ENCODE results near the gene NKX6-1.

The NKX6-1 gene

GRCh38 chr4:84511703-84512102 lies 12.6 kb upstream of the NKX6-1 start (continued):
- TF ChIP-seq ZNF70 (CRISPR knock-in tag; IDR thresholded peaks at IDR 0.05): no peak

GRCh38 chr4:84507941-84508340 lies 8.8 kb upstream of the NKX6-1 start:
- ATAC-seq: no peak
- no peak for TF ChIP-seq RARB (CRISPR knock-in tag; IDR thresholded peaks at IDR 0.05)
- TF ChIP-seq TOX (CRISPR knock-in tag; IDR thresholded peaks at IDR 0.05; ENCODE audit: borderline replicate concordance): no peak
- TF ChIP-seq PPARA (CRISPR knock-in tag; IDR thresholded peaks at IDR 0.05; ENCODE audit: borderline replicate concordance): no peak
- no peak for TF ChIP-seq GLIS3 (CRISPR knock-in tag; IDR thresholded peaks at IDR 0.05)
- no peak for TF ChIP-seq TCF4 (CRISPR knock-in tag; IDR thresholded peaks at IDR 0.05; ENCODE audit: borderline replicate concordance)

GRCh38 chr4:84504821-84505220 lies 5.7 kb upstream of the NKX6-1 start:
- no peak for ATAC-seq
- TF ChIP-seq ESRRG (CRISPR knock-in tag; IDR thresholded peaks at IDR 0.05) (no peak), ISL1 (CRISPR knock-in tag; IDR thresholded peaks at IDR 0.05) (no peak), ZNF70 (CRISPR knock-in tag; IDR thresholded peaks at IDR 0.05) (no peak), ZNF565 (CRISPR knock-in tag; conservative IDR thresholded peaks at IDR 0.05; ENCODE audit: low read depth) (no peak), ZNF8 (CRISPR knock-in tag; IDR thresholded peaks at IDR 0.05) (no peak)
- TF ChIP-seq, protein P1, sequence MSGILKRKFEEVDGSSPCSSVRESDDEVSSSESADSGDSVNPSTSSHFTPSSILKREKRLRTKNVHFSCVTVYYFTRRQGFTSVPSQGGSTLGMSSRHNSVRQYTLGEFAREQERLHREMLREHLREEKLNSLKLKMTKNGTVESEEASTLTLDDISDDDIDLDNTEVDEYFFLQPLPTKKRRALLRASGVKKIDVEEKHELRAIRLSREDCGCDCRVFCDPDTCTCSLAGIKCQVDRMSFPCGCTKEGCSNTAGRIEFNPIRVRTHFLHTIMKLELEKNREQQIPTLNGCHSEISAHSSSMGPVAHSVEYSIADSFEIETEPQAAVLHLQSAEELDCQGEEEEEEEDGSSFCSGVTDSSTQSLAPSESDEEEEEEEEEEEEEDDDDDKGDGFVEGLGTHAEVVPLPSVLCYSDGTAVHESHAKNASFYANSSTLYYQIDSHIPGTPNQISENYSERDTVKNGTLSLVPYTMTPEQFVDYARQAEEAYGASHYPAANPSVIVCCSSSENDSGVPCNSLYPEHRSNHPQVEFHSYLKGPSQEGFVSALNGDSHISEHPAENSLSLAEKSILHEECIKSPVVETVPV (CRISPR knock-in tag; IDR thresholded peaks at IDR 0.05): no peak
- TF ChIP-seq, protein P2, sequence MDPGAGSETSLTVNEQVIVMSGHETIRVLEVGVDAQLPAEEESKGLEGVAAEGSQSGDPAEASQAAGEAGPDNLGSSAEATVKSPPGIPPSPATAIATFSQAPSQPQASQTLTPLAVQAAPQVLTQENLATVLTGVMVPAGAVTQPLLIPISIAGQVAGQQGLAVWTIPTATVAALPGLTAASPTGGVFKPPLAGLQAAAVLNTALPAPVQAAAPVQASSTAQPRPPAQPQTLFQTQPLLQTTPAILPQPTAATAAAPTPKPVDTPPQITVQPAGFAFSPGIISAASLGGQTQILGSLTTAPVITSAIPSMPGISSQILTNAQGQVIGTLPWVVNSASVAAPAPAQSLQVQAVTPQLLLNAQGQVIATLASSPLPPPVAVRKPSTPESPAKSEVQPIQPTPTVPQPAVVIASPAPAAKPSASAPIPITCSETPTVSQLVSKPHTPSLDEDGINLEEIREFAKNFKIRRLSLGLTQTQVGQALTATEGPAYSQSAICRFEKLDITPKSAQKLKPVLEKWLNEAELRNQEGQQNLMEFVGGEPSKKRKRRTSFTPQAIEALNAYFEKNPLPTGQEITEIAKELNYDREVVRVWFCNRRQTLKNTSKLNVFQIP (CRISPR knock-in tag; IDR thresholded peaks at IDR 0.05; ENCODE audit: borderline replicate concordance, low read depth): no peak

DNA sequence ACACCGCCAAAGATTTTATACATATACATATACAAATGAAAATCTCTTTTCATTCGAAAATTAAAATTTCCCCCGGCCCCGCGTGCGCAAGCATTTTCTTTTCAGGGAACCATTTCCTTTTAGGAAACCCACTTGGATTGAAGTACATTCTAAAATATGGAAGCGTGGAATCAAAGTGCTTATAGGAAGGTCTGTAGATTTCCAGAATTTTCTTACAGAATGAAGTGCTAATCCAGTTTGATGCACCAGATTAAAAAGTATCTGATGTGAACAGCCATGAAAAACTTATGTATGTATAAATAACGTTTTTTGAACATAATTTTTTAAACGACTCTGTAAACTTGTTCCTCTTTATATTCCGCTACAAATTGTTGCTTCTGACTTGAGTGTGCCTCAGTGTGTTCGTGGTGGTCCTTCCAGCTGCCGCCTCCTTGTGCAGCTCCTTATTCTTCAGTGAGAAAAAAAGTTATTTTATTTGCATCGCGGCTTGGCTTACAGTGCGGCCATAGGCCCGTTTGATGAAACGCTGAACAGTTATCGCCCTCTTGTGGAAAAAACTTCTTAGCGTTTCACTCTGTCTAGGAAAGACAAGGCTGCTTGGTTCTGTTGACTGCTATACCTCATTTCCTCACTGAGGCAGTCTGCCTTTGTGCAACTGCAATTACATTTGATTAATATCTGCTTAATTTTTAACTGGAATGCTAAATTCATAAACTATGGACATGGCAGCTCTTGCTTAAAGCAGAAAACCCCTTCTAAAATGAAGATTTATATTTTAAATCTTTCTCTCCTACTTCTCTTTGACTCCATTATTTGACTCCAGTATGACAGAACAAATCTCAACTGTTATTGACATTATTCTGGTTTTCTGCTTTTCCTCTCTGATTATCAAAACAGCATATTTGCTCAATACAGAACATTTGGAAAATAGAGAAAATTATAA lies 4.7 kb upstream of the NKX6-1 start:
- peak; percentile 94 for ATAC-seq

More for the DNA sequence above, 4.7 kb upstream of the NKX6-1 start:
- no peak for TF ChIP-seq GLIS3 (CRISPR knock-in tag; IDR thresholded peaks at IDR 0.05)
- no peak for TF ChIP-seq ZFP3 (CRISPR knock-in tag; IDR thresholded peaks at IDR 0.05)
- TF ChIP-seq ZNF70 (CRISPR knock-in tag; IDR thresholded peaks at IDR 0.05): no peak
- no peak for TF ChIP-seq OSR1 (CRISPR knock-in tag; IDR thresholded peaks at IDR 0.05)
- TF ChIP-seq TOX (CRISPR knock-in tag; IDR thresholded peaks at IDR 0.05; ENCODE audit: borderline replicate concordance): no peak
- TF ChIP-seq, protein P1 (CRISPR knock-in tag; IDR thresholded peaks at IDR 0.05): no peak
- TF ChIP-seq, protein P2 (CRISPR knock-in tag; IDR thresholded peaks at IDR 0.05; ENCODE audit: borderline replicate concordance, low read depth): no peak
- no peak for TF ChIP-seq ARNTL (CRISPR knock-in tag; IDR thresholded peaks at IDR 0.05; ENCODE audit: borderline replicate concordance, low read depth)
- no peak for TF ChIP-seq ZFP30 (CRISPR knock-in tag; IDR thresholded peaks at IDR 0.05)
- TF ChIP-seq, protein P3, sequence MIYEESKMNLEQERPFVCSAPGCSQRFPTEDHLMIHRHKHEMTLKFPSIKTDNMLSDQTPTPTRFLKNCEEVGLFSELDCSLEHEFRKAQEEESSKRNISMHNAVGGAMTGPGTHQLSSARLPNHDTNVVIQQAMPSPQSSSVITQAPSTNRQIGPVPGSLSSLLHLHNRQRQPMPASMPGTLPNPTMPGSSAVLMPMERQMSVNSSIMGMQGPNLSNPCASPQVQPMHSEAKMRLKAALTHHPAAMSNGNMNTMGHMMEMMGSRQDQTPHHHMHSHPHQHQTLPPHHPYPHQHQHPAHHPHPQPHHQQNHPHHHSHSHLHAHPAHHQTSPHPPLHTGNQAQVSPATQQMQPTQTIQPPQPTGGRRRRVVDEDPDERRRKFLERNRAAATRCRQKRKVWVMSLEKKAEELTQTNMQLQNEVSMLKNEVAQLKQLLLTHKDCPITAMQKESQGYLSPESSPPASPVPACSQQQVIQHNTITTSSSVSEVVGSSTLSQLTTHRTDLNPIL (CRISPR knock-in tag; IDR thresholded peaks at IDR 0.05; ENCODE audit: low read depth): no peak
- no peak for TF ChIP-seq ZNF565 (CRISPR knock-in tag; conservative IDR thresholded peaks at IDR 0.05; ENCODE audit: low read depth)
- TF ChIP-seq CSDC2 (CRISPR knock-in tag; IDR thresholded peaks at IDR 0.05): no peak
- no peak for TF ChIP-seq RARB (CRISPR knock-in tag; IDR thresholded peaks at IDR 0.05)
- no peak for TF ChIP-seq ZNF8 (CRISPR knock-in tag; IDR thresholded peaks at IDR 0.05)
- TF ChIP-seq, protein P4, sequence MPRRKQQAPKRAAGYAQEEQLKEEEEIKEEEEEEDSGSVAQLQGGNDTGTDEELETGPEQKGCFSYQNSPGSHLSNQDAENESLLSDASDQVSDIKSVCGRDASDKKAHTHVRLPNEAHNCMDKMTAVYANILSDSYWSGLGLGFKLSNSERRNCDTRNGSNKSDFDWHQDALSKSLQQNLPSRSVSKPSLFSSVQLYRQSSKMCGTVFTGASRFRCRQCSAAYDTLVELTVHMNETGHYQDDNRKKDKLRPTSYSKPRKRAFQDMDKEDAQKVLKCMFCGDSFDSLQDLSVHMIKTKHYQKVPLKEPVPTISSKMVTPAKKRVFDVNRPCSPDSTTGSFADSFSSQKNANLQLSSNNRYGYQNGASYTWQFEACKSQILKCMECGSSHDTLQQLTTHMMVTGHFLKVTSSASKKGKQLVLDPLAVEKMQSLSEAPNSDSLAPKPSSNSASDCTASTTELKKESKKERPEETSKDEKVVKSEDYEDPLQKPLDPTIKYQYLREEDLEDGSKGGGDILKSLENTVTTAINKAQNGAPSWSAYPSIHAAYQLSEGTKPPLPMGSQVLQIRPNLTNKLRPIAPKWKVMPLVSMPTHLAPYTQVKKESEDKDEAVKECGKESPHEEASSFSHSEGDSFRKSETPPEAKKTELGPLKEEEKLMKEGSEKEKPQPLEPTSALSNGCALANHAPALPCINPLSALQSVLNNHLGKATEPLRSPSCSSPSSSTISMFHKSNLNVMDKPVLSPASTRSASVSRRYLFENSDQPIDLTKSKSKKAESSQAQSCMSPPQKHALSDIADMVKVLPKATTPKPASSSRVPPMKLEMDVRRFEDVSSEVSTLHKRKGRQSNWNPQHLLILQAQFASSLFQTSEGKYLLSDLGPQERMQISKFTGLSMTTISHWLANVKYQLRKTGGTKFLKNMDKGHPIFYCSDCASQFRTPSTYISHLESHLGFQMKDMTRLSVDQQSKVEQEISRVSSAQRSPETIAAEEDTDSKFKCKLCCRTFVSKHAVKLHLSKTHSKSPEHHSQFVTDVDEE (CRISPR knock-in tag; IDR thresholded peaks at IDR 0.05): no peak

Data from SK-N-SH treated with all-trans-retinoic acid at 6 μM for 48 hours (cell line).